HFFc6 (cell line): ENCODE data around the gene PPARA. TPM values are rescaled to one million over a fixed set of nuclear protein-coding genes. Genes with fewer than 3 reads are reported as not detected.

Experiments used
- DNase-seq: peaks from one replicate; pipeline ENCODE4 v3.0.0-alpha.2; 2018
- H3K27ac Mint-ChIP-seq: 2 replicates; pipeline ENCODE4 v1.8.0; 2020; ENCODE audit warnings: mild to moderate bottlenecking, mixed read lengths
- H3K27me3 Mint-ChIP-seq: 2 replicates; pipeline ENCODE4 v1.8.0; 2021; ENCODE audit warnings: mild to moderate bottlenecking, moderate library complexity, mixed read lengths; ENCODE audit not compliant: insufficient read depth
- H3K36me3 Mint-ChIP-seq: 2 replicates; pipeline ENCODE4 v1.8.0; 2021; ENCODE audit warnings: low read depth, mixed read lengths
- H3K4me1 Mint-ChIP-seq: 2 replicates; pipeline ENCODE4 v1.8.0; 2020; ENCODE audit warnings: low read depth, mixed read lengths
- H3K4me3 Mint-ChIP-seq: 2 replicates; pipeline ENCODE4 v1.8.0; 2020; ENCODE audit warnings: mild to moderate bottlenecking, moderate library complexity, mixed read lengths
- H3K9me3 Mint-ChIP-seq: 2 replicates; pipeline ENCODE4 v1.8.0; 2020; ENCODE audit warnings: mild to moderate bottlenecking, mixed read lengths
- CTCF ChIP-seq: fragments of 200-600 bp; sonication (generic); IDR thresholded peaks from 2 replicates; pipeline ENCODE4 v1.5.0; 2021; ENCODE audit warnings: antibody characterized with exemption, mild to moderate bottlenecking
- total RNA-seq, 6 experiments: library from RNA; stranded (reverse); fragmentation: NEBNext Ultra II Directional; extraction: Animal tissue kit (Norgen Biotek cat#: 25700); gene quantifications; 2 replicates in 1 of 6; 3 replicates in 5 of 6; pipeline ENCODE4 v1.2.3, GENCODE V29; 2021

The PPARA gene
- total RNA-seq, 6 experiments from 2014 or later: 14.1 to 16.0 (median 15.1) TPM

DNA sequence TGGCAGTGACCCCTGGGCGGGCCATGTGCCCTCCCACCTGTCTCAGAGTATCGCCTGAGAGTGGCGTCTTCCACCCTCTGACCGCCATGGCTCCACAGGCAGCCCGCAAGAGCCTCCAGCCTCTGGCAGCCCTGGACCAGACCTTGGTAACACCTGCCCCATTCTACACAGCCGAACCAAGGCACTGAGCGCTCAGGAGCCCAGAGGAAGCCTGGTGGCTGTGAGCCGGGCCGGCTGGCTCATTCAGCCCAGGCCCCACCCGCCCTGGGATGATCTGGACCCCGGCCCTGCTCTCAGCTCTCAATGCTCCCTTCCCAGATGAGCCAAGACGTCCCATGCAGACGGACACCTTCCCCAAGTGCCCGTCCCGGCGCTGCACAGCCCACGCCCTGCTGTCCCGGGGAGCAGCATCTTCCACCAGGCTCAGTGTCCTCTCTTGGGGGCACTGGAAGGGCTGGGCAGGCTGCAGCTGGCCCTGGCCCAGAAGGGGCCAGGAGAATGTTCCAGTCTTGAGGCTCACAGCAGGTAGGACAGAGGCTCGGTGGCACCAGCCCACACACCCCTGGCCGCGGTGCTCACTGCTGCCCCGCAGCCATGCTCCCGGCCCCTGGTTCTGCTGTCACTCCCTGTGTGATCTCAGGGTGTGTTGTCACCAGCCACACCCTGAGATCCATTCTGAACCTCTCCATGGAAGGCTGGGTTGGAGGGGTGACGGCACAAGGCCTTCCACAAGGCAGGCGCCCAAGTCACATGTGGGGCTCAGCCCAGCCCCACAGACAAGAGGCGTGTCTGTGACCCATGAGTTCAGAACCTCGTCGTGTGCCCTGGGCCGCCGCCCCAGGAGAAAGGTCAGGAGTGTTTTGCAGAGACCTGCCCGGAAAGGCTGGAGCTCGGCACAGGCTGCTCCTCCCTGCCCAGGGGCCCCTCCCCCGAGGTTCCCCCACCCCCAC lies 24.2 kb upstream of the PPARA start:
- no peak for TF ChIP-seq CTCF
- Mint-ChIP-seq H3K4me3 (no peak overlapping the region), H3K27ac (no peak overlapping the region), H3K9me3 (no peaks in the 10 kb centered on the region), H3K27me3 (peaks cover 6% of the 10 kb centered on the region), H3K36me3 (no peaks in the 10 kb centered on the region), H3K4me1 (peaks cover 7% of the 10 kb centered on the region)
- no peak for DNase-seq

DNA sequence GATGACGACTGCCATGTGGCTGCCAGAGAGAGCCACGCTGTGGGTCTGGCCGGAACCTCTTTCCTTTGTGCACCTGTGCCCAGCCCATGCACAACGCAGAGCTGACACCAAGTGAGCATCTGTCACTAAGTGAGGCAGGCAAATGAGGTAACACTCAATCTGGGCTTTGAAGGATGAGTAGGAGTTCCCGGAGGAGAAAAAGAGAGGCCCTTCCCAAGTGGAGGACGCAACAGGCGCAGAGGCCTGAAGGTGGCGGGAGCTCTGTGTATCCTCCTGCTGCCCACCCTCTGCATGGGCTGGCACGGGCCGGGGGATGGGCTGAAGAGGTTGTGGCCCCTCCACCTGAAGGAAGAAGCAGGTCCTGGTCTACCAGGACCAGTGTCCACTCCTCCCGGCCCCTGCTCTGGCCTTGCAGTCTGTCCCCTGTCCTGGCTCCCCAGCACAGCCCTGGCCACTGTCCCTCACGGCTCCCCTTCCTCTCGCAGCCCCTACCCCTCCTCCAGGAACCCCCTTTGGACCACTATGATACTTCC lies 23.4 kb upstream of the PPARA start:
- no peak overlapping the region for H3K27ac Mint-ChIP-seq
- no peak for DNase-seq
- no peaks in the 10 kb centered on the region for H3K36me3 Mint-ChIP-seq
- no peak for TF ChIP-seq CTCF
- H3K27me3 Mint-ChIP-seq: peaks cover 4% of the 10 kb centered on the region
- H3K4me3 Mint-ChIP-seq: no peak overlapping the region
- no peaks in the 10 kb centered on the region for H3K9me3 Mint-ChIP-seq
- H3K4me1 Mint-ChIP-seq: peaks cover 7% of the 10 kb centered on the region

DNA sequence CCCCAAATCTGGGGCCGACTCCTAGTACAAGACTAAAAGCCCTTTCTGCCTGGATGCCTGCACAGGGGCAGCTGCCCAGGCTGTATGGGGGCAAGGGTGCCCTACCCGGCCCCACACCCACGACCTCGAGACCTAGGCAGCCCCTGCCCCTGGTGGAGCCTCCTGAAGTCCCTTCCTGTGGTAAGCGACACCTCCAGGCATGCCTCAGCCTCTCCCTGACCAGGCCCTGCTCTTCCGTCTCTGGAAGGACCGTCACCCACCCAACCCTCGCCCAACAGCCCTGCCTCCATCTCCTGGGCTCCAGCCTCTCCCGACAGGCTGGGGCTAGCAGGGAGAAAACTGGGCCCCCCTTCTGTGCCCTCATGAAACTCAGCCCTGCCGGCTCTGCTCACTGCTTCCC lies 22.8 kb upstream of the PPARA start:
- H3K4me1 Mint-ChIP-seq: peaks cover 7% of the 10 kb centered on the region
- H3K36me3 Mint-ChIP-seq: no peaks in the 10 kb centered on the region
- H3K27ac Mint-ChIP-seq: no peak overlapping the region
- no peak for DNase-seq
- no peak overlapping the region for H3K4me3 Mint-ChIP-seq
- no peak for TF ChIP-seq CTCF
- H3K27me3 Mint-ChIP-seq: peaks cover 7% of the 10 kb centered on the region
- H3K9me3 Mint-ChIP-seq: no peaks in the 10 kb centered on the region

GRCh38 chr22:46128606-46129005 lies 21.7 kb upstream of the PPARA start:
- Mint-ChIP-seq H3K27ac (no peak overlapping the region), H3K4me3 (no peak overlapping the region), H3K4me1 (peaks cover 7% of the 10 kb centered on the region), H3K9me3 (no peaks in the 10 kb centered on the region), H3K36me3 (no peaks in the 10 kb centered on the region), H3K27me3 (peaks cover 7% of the 10 kb centered on the region)
- TF ChIP-seq CTCF: no peak
- no peak for DNase-seq

GRCh38 chr22:46129390-46130041 lies 20.8 kb upstream of the PPARA start:
- DNase-seq: no peak
- Mint-ChIP-seq H3K27me3 (peaks cover 7% of the 10 kb centered on the region), H3K36me3 (no peaks in the 10 kb centered on the region), H3K9me3 (no peaks in the 10 kb centered on the region), H3K27ac (no peak overlapping the region), H3K4me3 (no peak overlapping the region), H3K4me1 (peaks cover 6% of the 10 kb centered on the region)
- no peak for TF ChIP-seq CTCF
